Transverse colon (tissue), 4 donors: ENCODE data around the gene HOXD11. TPM values are rescaled to one million over a fixed set of nuclear protein-coding genes. Genes with fewer than 3 reads are reported as not detected.

Source experiments
- DNase-seq: peaks from one replicate; pipeline ENCODE4 v3.0.0-alpha.2; 2019
- H3K27ac ChIP-seq, 4 donors: fragments of 200-600 bp; sonication (generic); 2 replicates each; pipeline ENCODE4 v1.5.1; 2016 to 2018; ENCODE audit warnings: inconsistent platforms in 4 of 4
- H3K27me3 ChIP-seq: fragments of 200-600 bp; sonication (generic); 2 replicates; pipeline ENCODE4 v1.5.1; 2017; ENCODE audit warnings: inconsistent platforms
- H3K36me3 ChIP-seq, 4 donors: fragments of 200-600 bp; sonication (generic); 2 replicates each; pipeline ENCODE4 v1.5.1; 2017 to 2019; ENCODE audit warnings: inconsistent platforms in 4 of 4
- H3K4me1 ChIP-seq, 4 donors: fragments of 200-600 bp; sonication (generic); 2 replicates each; pipeline ENCODE4 v1.5.1; 2017 to 2020; ENCODE audit warnings: inconsistent platforms in 4 of 4
- H3K4me3 ChIP-seq, 4 donors: fragments of 200-600 bp; sonication (generic); 1 replicate in 1 of 4; 2 replicates in 3 of 4; pipeline versions ENCODE4 v1.5.1 to v1.6.1; 2017 to 2019; ENCODE audit warnings: inconsistent platforms in 4 of 4
- H3K9me3 ChIP-seq, 2 donors: fragments of 200-600 bp; sonication (generic); 2 replicates each; pipeline ENCODE4 v1.5.1; 2017 to 2019; ENCODE audit warnings: inconsistent platforms in 2 of 2
- EP300 ChIP-seq: sonication (generic); formaldehyde crosslinking; IDR thresholded peaks from one replicate; pipeline ENCODE4 v1.6.1; 2017; ENCODE audit warnings: antibody characterized with exemption, low read depth
- POLR2A ChIP-seq: fragments of 450-650 bp; IDR thresholded peaks from one replicate; pipeline ENCODE4 v1.6.1; 2016; ENCODE audit warnings: antibody characterized with exemption, mild to moderate bottlenecking, moderate library complexity
- POLR2AphosphoS5 ChIP-seq, 3 donors: sonication (generic); formaldehyde crosslinking; IDR thresholded peaks; one replicate each; pipeline ENCODE4 v1.6.1; 2016; ENCODE audit warnings: antibody characterized with exemption in 3 of 3
- WGBS, 2 donors: methylation state at CpG; one replicate each; pipeline ENCODE4 v1.1.5; 2018; ENCODE audit warnings: low coverage in 1 of 2; 5-methylcytosine and 5-hydroxymethylcytosine counted together
- in situ Hi-C, 4 donors: fragments of 200-750 bp; cut with MboI; loops; one replicate each; pipeline versions ENCODE4 v1.15.0 to v1.15.1; 2017; ENCODE audit warnings: low sequenced_read_pairs in 3 of 4, low pct_ligation_motif_present in 1 of 4, low pct_unique_long_range_greater_than_20kb in 1 of 4
- intact Hi-C: fragments of 100-400 bp; cut with DNase I; formaldehyde crosslinking; loops from one replicate; pipeline ENCODE4 v1.15.1; 2023; ENCODE audit warnings: low total_unique reads
- total RNA-seq, 4 donors: library from RNA; depleted of rRNA; stranded (reverse); fragments of >200 nt; gene quantifications; one replicate each; pipeline ENCODE4 v1.1.0, GENCODE V29; 2016
- TF ChIP-seq, protein P1 (sequence below), 5 experiments: fragments of 200-600 bp in 3 of 5; fragments of 450-650 bp in 2 of 5; sonication (generic) in 3 of 5; IDR thresholded peaks; 1 replicate in 2 of 5; 2 replicates in 3 of 5; pipeline ENCODE4 v1.5.1; 2016 to 2017; ENCODE audit warnings: antibody characterized with exemption in 5 of 5, inconsistent platforms in 3 of 5, mild to moderate bottlenecking in 2 of 5, moderate library complexity in 1 of 5

The HOXD11 gene
- total RNA-seq, 4 donors from 2014 or later: 0.41 to 13.5 (median 4.4) TPM

DNA sequence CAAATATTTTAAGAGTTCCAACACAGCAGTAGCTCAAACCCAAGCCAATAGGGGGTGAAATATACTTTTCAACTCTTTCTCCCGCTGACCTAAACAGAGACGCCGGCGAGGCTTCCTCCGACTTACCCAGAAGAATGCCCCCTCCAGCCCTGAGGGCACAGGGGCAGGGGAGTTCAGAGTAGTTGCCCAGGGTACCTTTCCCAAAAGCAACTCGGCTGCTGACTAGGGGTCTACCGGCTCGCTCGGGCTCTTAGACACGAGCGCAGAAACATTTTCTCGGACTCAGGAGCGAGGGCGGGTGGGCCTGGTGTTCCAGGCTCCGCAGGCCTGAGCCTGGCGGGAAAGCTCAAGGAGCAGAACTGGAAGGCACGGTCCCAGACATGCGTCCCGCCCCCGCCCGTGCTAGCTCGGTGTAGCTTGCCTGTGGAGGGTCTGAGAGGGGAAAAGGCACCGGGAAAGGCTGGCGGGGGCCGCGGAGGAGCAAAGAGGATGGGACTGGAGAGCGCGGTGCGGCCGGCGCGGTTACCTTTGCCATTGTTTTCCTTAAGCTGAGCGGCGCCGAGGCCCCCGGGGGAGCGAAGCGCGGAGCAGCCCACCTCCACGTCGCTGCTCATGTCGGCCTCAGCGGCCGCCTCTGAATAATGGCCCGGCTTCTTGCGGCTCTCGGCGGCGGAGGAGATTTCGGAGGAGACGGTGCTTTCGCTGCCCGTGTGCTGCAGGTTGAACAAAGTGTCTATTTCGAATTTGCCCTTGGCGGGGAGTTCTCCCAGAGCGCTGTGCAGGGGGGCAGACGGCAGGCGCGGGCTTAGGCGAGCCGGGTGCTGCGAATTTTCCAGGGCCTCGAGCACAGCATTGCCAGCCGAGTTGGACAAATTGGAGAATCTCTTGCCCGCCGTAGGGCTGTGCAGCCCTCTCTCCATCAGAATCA, 24.0 kb upstream of the HOXD11 start:
- intact Hi-C loops: loop anchor here (10.0 kb wide), 2 partner anchors 498 to 828 kb away; no protein-coding TSS in a partner anchor
- WGBS, 2 donors: 17% methylated on average over 66 of the region's 66 CpGs; no CpG with 5 or more reads in 1 of the 2 donors
- H3K27me3 ChIP-seq: peaks cover 99% of the 10 kb centered on the region
- no peak overlapping the region for H3K4me3 ChIP-seq
- no peak for TF ChIP-seq POLR2A
- TF ChIP-seq POLR2AphosphoS5 (IDR thresholded peaks at IDR 0.05): no peak
- TF ChIP-seq, protein P1, sequence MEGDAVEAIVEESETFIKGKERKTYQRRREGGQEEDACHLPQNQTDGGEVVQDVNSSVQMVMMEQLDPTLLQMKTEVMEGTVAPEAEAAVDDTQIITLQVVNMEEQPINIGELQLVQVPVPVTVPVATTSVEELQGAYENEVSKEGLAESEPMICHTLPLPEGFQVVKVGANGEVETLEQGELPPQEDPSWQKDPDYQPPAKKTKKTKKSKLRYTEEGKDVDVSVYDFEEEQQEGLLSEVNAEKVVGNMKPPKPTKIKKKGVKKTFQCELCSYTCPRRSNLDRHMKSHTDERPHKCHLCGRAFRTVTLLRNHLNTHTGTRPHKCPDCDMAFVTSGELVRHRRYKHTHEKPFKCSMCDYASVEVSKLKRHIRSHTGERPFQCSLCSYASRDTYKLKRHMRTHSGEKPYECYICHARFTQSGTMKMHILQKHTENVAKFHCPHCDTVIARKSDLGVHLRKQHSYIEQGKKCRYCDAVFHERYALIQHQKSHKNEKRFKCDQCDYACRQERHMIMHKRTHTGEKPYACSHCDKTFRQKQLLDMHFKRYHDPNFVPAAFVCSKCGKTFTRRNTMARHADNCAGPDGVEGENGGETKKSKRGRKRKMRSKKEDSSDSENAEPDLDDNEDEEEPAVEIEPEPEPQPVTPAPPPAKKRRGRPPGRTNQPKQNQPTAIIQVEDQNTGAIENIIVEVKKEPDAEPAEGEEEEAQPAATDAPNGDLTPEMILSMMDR (IDR thresholded peaks at IDR 0.05): no peak
- no peak for TF ChIP-seq EP300
- H3K27ac ChIP-seq: no peak overlapping the region
- no peaks in the 10 kb centered on the region for H3K36me3 ChIP-seq
- in situ Hi-C loops: loop anchor here in 2 of 4 donors (25.0 kb wide), 2 partner anchors 396 to 721 kb away; no protein-coding TSS in a partner anchor
- no peaks in the 10 kb centered on the region for H3K9me3 ChIP-seq
- DNase-seq: no peak
- H3K4me1 ChIP-seq: peaks cover 8 to 53% (median 38%) of the 10 kb centered on the region in 4 donors

DNA sequence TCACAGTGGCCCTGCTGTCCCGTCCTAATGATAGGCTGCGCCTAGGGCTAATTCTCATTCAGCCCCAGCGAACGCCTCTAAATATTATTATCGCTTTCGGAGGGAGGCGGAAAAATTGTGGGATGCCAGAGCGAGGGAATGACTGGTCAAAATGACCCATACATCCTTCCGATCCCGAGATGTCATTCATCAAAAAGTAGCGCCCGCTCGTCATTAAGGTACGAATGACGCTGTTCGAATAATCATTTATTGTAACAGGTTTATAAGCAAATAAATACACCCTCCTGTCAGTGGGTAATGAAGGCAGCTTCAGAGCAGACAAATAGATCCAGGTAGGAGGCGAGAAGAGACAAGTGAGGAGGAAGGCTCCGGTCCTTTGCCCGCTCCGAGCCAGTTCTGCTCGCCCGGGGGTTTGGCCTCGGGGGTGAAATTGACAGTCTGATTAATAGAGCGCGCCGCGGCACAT, 23.3 kb upstream of the HOXD11 start, which contains the start of gene EVX2:
TSS of gene EVX2 (minus strand) at position 167 of the 466 bp plus-strand sequence. CDS start 186 bp downstream, outside the sequence.
- 28 to 35% methylated on average over 5 to 27 of the region's 27 CpGs for WGBS, 2 donors
- DNase-seq: no peak
- TF ChIP-seq EP300 (no peak), POLR2AphosphoS5 (IDR thresholded peaks at IDR 0.05) (no peak), POLR2A (no peak)
- TF ChIP-seq, protein P1 (IDR thresholded peaks at IDR 0.05): no peak
- intact Hi-C loops (loop anchor here (10.0 kb wide), 2 partner anchors 499 to 829 kb away; no protein-coding TSS in a partner anchor), in situ Hi-C loops (loop anchor here in 2 of 4 donors (25.0 kb wide), 2 partner anchors 397 to 722 kb away; no protein-coding TSS in a partner anchor)
- H3K9me3 ChIP-seq: no peaks in the 10 kb centered on the region
- H3K4me1 ChIP-seq: peaks cover 8 to 59% (median 41%) of the 10 kb centered on the region in 4 donors
- H3K36me3 ChIP-seq: no peaks in the 10 kb centered on the region
- H3K4me3 ChIP-seq: no peak within 1 kb of the TSS
- no peak within 1 kb of the TSS for H3K27ac ChIP-seq
- peaks cover 99% of the 10 kb centered on the region for H3K27me3 ChIP-seq

DNA sequence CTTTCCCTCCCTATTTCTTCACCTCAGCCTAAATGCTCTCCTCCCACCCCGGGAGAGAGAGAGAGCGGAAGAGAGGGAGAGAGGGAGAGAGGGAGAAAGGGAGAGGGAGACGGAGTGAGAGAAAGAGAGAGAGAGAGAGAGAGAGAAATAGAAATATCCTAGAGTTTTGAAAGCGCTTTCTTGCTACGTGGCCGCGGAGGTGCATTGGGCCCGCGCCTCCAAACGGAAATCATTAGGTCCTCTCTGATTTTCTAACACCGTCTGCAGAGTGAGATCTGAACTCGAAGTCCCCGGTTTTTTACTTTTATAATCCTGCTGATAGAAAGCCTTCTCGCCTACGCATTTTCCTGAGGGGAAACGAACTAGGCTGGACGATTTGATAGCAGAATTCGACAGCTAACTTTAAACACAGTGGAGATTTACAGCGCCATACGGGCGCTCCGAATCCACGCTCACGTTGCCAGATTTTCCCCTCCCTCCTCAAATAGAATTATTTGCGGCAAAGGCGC, 22.4 kb upstream of the HOXD11 start:
- Histone ChIP-seq H3K27ac (no peak overlapping the region), H3K36me3 (no peaks in the 10 kb centered on the region), H3K9me3 (no peaks in the 10 kb centered on the region), H3K27me3 (peaks cover 99% of the 10 kb centered on the region), H3K4me3 (no peak overlapping the region), H3K4me1 (peaks cover 4 to 53% (median 34%) of the 10 kb centered on the region in 4 donors)
- in situ Hi-C loops (loop anchor here in 2 of 4 donors (25.0 kb wide), 2 partner anchors 397 to 722 kb away; no protein-coding TSS in a partner anchor), intact Hi-C loops (loop anchor here (5.0 to 10.0 kb wide), 3 partner anchors 397 to 830 kb away; no protein-coding TSS in a partner anchor)
- no peak for DNase-seq
- 7 to 11% methylated on average over 16 to 26 of the region's 26 CpGs for WGBS, 2 donors
- no peak for TF ChIP-seq POLR2AphosphoS5 (IDR thresholded peaks at IDR 0.05)

DNA sequence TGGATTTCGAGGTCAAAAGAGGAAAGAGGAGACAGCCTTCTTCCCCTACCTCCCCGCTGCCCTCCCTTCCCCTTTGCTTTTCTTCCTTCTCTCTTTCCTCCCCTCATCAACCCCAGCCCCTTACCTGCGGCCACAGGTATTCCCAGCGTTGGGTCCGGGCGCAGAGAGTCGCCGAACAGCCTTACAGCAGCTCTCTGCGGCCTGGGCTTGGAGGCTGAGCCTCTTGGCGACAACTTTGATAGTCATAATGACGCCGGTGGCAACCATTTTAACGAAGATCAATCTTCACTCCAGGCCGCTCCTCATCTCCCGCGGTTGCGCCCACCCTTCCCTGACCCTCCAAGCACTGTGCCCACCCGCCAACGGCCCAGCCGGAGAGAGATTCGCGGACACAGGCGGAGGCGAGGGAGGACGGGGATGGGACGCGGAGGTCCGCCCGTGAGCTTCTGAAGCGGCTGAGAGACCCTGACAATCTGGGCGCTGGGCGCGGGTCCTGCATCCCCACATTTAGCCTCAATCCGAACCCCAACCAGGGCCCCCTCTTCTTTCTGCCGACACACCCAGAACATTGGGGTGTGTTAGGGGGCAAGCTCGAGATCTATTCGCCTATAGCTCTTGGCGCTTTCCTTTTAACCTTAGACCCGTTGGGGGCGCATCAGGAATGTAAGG, 21.8 kb upstream of the HOXD11 start:
- peaks cover 100% of the 10 kb centered on the region for H3K27me3 ChIP-seq
- 0 to 16% methylated on average over 1 to 38 of the region's 40 CpGs for WGBS, 2 donors
- TF ChIP-seq EP300 (no peak), POLR2A (no peak), POLR2AphosphoS5 (IDR thresholded peaks at IDR 0.05) (no peak)
- TF ChIP-seq, protein P1 (IDR thresholded peaks at IDR 0.05): no peak
- no peak for DNase-seq
- no peak overlapping the region for H3K27ac ChIP-seq
- H3K9me3 ChIP-seq: no peaks in the 10 kb centered on the region
- no peak overlapping the region for H3K4me3 ChIP-seq
- intact Hi-C loops: loop anchor here (5.0 to 10.0 kb wide), 3 partner anchors 398 to 830 kb away; no protein-coding TSS in a partner anchor
- H3K4me1 ChIP-seq: peaks cover 3 to 49% (median 30%) of the 10 kb centered on the region in 4 donors
- in situ Hi-C loops: loop anchor here in 2 of 4 donors (25.0 kb wide), 2 partner anchors 398 to 723 kb away; no protein-coding TSS in a partner anchor
- H3K36me3 ChIP-seq: no peaks in the 10 kb centered on the region
